GM18861 (cell line): ENCODE measurements around the gene PPP1CB.

Source experiments
- ATAC-seq: cut with Tn5 transposase; IDR thresholded peaks from one replicate; pipeline ENCODE4 v1.9.1; 2021; ENCODE audit not compliant: unreplicated experiment

PPP1CB gene

GRCh38 chr2:28751252-28751955 lies at the start of gene PPP1CB:
Gene PPP1CB (plus strand): TSS chr2:28751830. CDS start chr2:28752125, 295 bp downstream.
- ATAC-seq: peak; percentile 84

DNA sequence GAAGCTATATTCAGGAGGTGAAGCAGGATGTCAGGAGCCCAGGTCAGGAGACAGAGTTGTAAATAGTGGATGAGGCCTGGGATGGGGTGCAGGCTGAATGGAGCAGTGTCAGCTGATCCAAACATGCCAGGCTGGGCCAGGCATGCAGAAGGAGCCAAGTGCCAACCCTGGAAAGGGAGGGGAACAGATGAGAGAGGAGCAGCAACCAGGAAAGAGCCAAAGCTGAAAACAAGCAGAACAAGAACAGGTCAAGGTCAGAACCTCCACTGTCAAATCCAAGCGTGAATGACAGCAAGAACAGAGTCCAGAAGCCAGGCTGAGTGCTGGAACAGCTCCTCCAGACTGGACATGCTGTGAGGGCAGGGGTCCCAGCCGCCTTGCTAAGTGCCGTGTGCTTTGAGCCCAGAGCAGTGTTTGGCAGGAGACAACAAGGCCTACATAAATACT lies 49.2 kb upstream of the PPP1CB start:
- no peak for ATAC-seq

- ATAC-seq: no peak
These were observed 48.8 kb upstream of the PPP1CB start for GRCh38 chr2:28702878-28703277.

GRCh38 chr2:28704621-28705020 lies 47.0 kb upstream of the PPP1CB start:
- ATAC-seq: no peak

GRCh38 chr2:28705751-28706440 lies 45.7 kb upstream of the PPP1CB start:
- no peak for ATAC-seq

- no peak for ATAC-seq
These were observed 44.0 kb upstream of the PPP1CB start for GRCh38 chr2:28707592-28707991.

DNA sequence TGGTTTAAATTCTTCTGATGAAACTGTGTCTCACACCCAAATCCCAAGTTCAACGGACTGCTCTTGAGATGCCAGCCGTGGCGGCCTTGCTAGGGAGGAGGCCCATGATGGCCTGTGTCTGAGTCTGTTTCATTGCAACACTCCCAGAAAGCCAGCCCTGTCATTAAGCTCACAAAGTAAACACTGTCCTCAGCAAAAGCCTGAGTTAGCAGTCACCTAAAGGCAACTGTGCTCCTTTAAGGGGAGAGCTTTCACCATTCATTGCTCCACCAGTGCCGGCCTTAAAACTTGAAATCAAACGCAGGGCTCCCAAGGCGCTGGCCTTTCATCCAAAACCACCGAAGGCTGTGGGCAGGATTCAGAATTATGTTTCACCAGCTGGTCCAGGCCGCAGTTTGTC lies 42.5 kb upstream of the PPP1CB start:
- ATAC-seq: no peak

DNA sequence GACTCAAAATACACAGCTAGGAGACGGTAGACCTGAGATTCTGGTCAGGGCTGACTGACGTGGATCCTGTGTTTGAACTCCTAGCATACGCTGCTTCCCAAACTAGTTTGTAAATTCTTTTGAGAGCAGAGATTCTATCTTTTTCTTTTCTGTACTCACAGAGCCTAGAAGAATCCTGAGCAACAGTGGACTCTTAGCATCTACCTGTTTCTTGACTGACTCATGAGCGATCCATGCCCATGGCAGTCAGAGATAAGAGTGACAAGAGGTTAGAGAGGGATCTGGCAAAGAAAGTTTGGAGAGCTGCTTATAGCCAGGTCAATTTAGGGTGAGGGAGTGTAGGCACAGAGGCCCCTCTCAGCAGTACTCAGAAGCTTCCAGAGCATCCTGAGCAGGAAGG lies 41.1 kb upstream of the PPP1CB start:
- no peak for ATAC-seq

- ATAC-seq: no peak
These were observed 37.9 kb upstream of the PPP1CB start for GRCh38 chr2:28713577-28714298.

DNA sequence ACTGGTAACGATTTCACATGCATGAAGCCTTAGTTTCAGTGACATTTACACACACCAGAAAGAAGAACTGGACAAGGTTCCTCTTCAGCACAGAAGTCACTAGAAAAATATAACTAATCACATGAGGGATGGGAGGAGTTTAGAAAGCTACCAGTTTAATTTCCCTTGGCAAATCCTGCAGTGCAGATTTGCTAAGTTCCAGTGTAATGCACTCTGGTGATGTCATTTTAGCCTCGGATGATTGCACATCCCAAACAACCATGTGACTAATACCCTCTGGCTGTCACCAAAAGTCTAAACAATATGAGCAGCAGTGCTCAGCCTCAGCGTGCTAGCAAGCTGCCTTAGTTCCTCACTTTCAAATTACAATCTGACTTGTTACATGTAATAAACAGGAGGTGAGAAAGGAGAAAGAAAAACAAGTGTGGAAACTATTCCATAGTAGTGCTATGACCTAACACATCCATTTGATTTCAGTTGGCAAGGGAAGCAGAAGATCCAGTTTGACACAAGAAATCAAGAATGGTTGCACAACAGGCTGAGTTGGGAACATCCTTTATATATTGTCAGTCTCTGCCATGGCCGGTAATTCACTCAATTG lies 35.3 kb upstream of the PPP1CB start:
- ATAC-seq: no peak

DNA sequence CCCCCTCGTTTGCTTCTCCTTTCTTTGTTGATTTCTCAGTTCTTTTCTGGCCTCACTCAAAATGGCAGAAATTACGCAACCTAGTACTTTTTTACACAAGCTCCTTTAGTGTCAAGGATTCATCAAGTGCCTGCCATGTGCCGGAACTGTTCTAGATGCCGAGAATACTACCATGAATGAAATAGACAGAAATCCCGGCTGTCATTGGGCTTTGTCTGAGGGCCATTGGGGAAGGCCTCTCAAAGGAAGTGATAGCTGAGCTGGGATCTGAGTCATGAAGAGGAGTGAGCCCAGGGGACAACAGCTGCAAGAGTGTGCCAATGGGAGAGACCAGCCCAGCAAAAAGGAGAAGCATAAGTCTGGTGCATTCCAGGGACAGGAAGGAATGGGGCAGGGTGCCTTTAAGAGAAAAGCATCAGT lies 34.3 kb upstream of the PPP1CB start:
- ATAC-seq: no peak

GRCh38 chr2:28720345-28720744 lies 31.3 kb upstream of the PPP1CB start:
- no peak for ATAC-seq

DNA sequence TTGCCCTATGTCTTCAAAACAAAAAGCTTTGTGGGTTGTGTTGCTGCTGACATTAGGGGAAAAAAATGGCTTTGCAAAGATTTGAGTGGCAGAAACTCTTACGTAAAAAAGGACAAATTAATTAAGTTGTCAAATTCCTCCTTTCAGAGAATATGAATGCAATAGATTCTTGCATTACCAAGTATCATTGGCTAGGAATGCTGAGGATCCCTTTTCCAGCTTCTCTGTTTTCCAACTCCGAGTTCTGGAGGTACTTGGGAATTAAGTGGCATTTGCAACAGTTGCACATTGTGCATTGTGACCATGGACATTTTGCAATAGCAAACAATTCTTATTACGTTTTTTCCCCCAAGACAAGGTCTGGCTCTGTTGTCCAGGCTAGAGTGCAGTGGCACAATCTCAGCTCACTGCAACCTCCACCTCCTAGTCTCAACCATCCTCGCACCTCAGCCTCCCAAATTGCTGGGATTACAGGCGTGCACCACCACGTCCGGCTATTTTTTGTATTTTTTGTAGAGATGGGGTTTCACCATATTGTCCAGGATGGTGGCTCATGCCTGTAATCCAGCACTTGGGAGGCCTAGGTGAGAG lies 29.9 kb upstream of the PPP1CB start:
- ATAC-seq: no peak

GRCh38 chr2:28725021-28725711 lies 26.5 kb upstream of the PPP1CB start:
- no peak for ATAC-seq

- ATAC-seq: no peak
These were observed 25.5 kb upstream of the PPP1CB start for GRCh38 chr2:28726177-28726576.

GRCh38 chr2:28729698-28730097 lies 21.9 kb upstream of the PPP1CB start:
- ATAC-seq: no peak

DNA sequence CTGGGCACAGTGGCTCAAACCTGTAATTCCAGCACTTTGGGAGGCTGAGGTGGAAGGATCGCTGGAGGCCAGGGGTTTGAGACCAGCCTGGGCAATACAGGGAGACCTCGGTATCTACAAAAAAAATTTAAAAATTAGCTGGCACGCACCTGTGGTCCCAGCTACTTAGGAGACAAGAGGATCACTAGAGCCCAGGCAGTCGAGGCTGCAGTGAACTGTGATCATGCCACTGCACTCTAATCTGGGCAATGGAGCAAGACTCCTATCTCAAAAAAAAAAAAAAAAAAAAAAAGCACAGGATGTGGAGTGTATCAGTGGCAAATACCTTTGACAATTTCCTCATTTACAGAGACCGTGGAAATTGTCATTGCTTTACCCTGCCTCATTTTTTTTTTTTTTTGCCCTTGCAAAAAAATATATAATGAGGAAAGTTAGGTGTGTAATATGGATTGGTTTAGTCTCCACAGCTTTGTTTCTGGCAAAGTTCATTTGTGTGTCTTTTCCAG lies 20.9 kb upstream of the PPP1CB start:
- ATAC-seq: no peak

DNA sequence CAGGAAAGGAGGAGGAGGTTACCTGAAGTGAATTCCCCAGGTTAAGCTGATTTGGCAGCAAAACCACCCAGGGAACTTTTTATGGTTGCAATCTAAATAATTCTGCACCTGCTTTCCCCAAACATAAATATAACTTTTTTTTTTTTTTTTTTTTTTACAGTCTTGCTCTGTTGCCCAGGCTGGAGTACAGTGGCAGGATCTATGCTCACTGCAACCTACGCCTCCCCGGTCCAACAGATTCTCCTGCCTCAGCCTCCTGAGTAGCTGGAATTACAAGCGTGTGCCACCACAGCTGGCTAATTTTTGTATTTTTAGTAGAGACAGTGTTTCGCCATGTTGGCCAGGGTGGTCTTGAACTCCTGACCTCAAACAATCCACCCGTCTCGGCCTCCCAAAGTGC lies 16.1 kb upstream of the PPP1CB start:
- no peak for ATAC-seq

DNA sequence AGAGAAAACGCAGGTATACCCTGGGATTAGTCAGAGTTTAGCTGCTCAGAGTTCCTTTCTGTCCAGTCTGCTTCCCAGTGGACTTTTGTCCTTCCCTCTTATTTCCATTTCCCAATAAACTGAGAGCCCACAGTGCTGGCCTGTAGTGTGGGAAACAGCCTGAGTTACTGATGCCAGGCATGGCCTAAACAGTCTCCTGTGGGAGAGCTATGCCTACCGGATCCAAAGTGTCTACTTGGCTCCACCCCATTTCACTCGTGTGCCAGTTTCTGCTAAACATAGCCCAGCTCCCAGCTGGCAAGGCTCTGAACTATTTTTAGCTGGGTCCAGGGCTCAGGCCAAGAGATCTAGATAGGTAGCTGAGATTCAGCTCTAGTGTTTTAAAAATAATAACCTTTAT lies 15.6 kb upstream of the PPP1CB start:
- no peak for ATAC-seq

DNA sequence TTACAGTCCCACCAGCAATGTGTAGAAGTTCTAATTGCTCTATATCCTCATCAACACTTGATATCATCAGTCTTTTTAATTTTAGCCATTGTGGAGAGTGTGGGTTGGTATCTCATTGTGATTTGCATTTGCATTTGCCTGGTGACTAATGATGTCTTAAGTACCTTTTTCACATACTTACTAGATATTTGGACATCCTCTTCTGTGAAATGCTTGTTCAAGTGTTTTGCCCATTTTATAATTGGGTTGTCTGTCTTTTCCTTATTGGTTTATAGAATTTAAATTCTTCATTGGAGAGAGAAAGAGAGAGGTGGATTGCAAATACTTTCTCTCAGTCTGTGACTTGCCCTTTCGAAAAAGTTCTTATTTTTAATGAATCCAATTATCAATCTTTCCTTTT lies 14.0 kb upstream of the PPP1CB start:
- ATAC-seq: no peak
